22Rv1 (cell line): Measurements from ENCODE around the gene KIFC3.

Experiments
- ZFX ChIP-seq: fragments of 450-650 bp; IDR thresholded peaks from 2 replicates; pipeline ENCODE4 v1.6.1; 2017; ENCODE audit warnings: antibody characterized with exemption, borderline replicate concordance
- TF ChIP-seq, protein P1 (sequence below): fragments of 450-650 bp; IDR thresholded peaks from 2 replicates; pipeline ENCODE4 v1.5.1; 2017; ENCODE audit warnings: mild to moderate bottlenecking

DNA sequence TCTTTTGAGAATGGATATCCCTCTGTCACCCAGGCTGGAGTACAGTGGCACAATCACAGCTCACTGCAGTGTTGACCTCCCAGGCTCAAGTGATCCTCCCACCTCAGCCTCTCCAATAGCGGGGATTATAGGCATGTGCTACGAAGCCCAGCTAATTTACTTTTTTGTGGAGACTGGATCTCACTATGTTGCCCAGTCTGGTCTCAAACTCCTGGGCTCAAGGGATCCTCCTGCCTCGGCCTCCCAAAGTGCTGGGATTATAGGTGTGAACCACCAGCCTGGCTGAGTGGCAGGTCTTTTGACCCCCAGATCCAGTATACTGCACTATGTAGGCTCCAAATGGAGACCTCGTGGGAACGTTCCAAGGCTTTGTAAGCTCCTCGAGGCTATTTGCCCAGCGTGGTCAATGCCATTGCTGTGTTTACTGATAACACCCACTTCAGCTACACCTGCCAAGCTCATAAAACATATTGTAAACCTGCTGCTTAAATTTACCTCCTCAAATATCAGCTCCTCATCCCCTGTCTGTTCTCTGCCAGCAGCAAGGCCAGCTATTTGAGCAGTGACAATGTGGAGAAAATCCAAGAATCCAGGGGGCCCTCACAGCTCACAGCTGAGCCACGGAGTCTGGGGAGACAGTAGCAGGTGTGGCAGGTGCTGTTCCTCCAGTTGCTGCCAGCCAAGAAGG lies 16.2 kb upstream of the KIFC3 start:
- TF ChIP-seq, protein P1, sequence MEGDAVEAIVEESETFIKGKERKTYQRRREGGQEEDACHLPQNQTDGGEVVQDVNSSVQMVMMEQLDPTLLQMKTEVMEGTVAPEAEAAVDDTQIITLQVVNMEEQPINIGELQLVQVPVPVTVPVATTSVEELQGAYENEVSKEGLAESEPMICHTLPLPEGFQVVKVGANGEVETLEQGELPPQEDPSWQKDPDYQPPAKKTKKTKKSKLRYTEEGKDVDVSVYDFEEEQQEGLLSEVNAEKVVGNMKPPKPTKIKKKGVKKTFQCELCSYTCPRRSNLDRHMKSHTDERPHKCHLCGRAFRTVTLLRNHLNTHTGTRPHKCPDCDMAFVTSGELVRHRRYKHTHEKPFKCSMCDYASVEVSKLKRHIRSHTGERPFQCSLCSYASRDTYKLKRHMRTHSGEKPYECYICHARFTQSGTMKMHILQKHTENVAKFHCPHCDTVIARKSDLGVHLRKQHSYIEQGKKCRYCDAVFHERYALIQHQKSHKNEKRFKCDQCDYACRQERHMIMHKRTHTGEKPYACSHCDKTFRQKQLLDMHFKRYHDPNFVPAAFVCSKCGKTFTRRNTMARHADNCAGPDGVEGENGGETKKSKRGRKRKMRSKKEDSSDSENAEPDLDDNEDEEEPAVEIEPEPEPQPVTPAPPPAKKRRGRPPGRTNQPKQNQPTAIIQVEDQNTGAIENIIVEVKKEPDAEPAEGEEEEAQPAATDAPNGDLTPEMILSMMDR: no peak
- no peak for TF ChIP-seq ZFX
